Measurements from ENCODE around the gene TMEM255A.

GRCh38 chrX:120299928-120300327 lies 11.3 kb downstream of the TMEM255A start:
- TF ChIP-seq CTCF (IDR thresholded peaks at IDR 0.05; ENCODE audit: insufficient read depth, low read length, poor library complexity, severe bottlenecking): no peak
- no peak for TF ChIP-seq EZH2phosphoT487 (conservative IDR thresholded peaks at IDR 0.05; ENCODE audit: low read length)

All from SU-DHL-6 (cell line).